AG04449 (cell line): ENCODE data around the gene CDH22.

Experiments
- CTCF ChIA-PET: fragments of 350-600 bp; formaldehyde crosslinking; extraction: SDS; loops from one replicate; lab custom pipeline; 2021; ENCODE audit warnings: antibody characterized with exemption; lab: Yijun Ruan, JAX
- POLR2A ChIA-PET: fragments of 400-600, 350-600 bp; formaldehyde crosslinking; extraction: SDS; loops from one replicate; lab custom pipeline; 2020; ENCODE audit warnings: antibody characterized with exemption, inconsistent platforms; lab: Yijun Ruan, JAX
- DNase-seq: peaks from one replicate; pipeline ENCODE4 v3.0.0-alpha.2; 2010; ENCODE audit warnings: low read depth, low spot score
- H3K4me3 ChIP-seq: 2 replicates; pipeline ENCODE4 v1.5.1; 2011; ENCODE audit warnings: low read depth, mild to moderate bottlenecking, control low read depth, low read length
- TF ChIP-seq, protein P1 (sequence below): IDR thresholded peaks from one replicate; pipeline ENCODE4 v1.5.1; 2011; ENCODE audit warnings: mild to moderate bottlenecking, moderate library complexity, low read length, control low read depth, inconsistent platforms; ENCODE audit not compliant: insufficient read depth; ENCODE audit errors: missing control alignments

Gene CDH22

GRCh38 chr20:46296526-46297250, 11.6 kb downstream of the CDH22 start:
- TF ChIP-seq, protein P1, sequence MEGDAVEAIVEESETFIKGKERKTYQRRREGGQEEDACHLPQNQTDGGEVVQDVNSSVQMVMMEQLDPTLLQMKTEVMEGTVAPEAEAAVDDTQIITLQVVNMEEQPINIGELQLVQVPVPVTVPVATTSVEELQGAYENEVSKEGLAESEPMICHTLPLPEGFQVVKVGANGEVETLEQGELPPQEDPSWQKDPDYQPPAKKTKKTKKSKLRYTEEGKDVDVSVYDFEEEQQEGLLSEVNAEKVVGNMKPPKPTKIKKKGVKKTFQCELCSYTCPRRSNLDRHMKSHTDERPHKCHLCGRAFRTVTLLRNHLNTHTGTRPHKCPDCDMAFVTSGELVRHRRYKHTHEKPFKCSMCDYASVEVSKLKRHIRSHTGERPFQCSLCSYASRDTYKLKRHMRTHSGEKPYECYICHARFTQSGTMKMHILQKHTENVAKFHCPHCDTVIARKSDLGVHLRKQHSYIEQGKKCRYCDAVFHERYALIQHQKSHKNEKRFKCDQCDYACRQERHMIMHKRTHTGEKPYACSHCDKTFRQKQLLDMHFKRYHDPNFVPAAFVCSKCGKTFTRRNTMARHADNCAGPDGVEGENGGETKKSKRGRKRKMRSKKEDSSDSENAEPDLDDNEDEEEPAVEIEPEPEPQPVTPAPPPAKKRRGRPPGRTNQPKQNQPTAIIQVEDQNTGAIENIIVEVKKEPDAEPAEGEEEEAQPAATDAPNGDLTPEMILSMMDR, result no peak
- no peak overlapping the region for H3K4me3 ChIP-seq
- POLR2A ChIA-PET, result no interaction called here
- CTCF ChIA-PET, result interaction anchor here (1.8 kb wide), 1 partner anchor 8 kb away, joined by 8 read pairs; no protein-coding TSS in a partner anchor
- no peak for DNase-seq

- H3K4me3 ChIP-seq, result no peak overlapping the region
- no peak for DNase-seq
- ChIA-PET CTCF (no interaction called here), POLR2A (no interaction called here)
- TF ChIP-seq, protein P1, result no peak
These were observed 15.2 kb downstream of the CDH22 start for GRCh38 chr20:46293084-46293483.

DNA sequence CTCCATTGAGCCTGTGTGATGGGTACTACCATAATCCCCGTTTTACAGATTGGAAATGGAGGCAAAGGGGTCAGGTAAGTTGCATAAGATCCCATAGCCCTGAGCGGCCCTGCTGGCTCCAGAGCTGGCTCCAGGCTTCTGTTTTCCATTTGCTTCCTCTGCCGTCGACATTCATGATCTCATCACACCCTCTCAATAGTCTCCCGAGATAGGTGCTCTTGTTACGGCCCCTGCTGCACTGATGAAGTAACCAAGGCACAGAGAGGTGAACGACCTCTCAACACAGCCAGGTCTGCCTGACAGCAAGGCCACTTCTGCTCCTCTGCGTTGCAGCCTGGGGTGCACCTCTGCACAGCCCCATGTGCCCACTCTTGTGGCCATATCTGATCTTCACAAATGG, 16.9 kb downstream of the CDH22 start:
- TF ChIP-seq, protein P1, result no peak
- ChIA-PET POLR2A (no interaction called here), CTCF (no interaction called here)

GRCh38 chr20:46289432-46289831, 18.9 kb downstream of the CDH22 start:
- H3K4me3 ChIP-seq, result no peak overlapping the region
- ChIA-PET POLR2A (no interaction called here), CTCF (no interaction called here)
- TF ChIP-seq, protein P1, result no peak
- DNase-seq, result no peak

More for the DNA sequence above, 16.9 kb downstream of the CDH22 start:
- H3K4me3 ChIP-seq, result no peak overlapping the region
- DNase-seq, result no peak

GRCh38 chr20:46286977-46287376, 21.3 kb downstream of the CDH22 start:
- CTCF ChIA-PET, result no interaction called here
- TF ChIP-seq, protein P1, result no peak
- no peak overlapping the region for H3K4me3 ChIP-seq
- POLR2A ChIA-PET, result no interaction called here
- no peak for DNase-seq

DNA sequence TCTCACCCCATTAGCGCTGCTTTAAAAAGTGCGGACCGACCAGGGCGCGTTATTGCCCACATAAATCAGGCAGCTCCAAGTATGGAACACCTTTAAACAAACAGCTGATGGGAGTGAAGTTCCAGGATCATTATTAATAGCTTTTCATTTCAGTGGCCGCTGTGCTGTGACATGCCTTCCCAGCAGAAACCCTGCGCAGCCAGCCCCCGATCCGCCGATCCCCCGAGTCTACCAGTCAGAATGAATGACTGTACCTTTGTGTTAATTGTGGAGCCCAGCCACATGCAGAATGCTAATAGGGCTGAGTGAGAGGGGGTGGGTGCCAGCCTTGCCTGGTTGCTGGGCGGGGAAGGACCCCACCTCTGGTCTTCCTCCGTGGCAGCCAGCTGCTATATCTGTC, 21.9 kb downstream of the CDH22 start:
- no peak overlapping the region for H3K4me3 ChIP-seq
- ChIA-PET POLR2A (no interaction called here), CTCF (no interaction called here)
- DNase-seq, result no peak
- TF ChIP-seq, protein P1, result no peak
